PC-3 (cell line): ENCODE results near the gene QSER1.

ENCODE experiments used
- EZH2 ChIP-seq: fragments of 300-600 bp; sonication (generic); IDR thresholded peaks from one replicate; pipeline ENCODE4 v1.6.1; 2017; ENCODE audit warnings: antibody characterized with exemption, mild to moderate bottlenecking, low read length; ENCODE audit not compliant: unreplicated experiment
- EZH2phosphoT487 ChIP-seq: fragments of 300-600 bp; sonication (generic); IDR thresholded peaks from 2 replicates; pipeline ENCODE4 v1.6.1; 2018; ENCODE audit warnings: mild to moderate bottlenecking, antibody characterized with exemption, low read length, borderline replicate concordance
- TF ChIP-seq, protein P1 (sequence below): fragments of 300-600 bp; sonication (generic); conservative IDR thresholded peaks from 2 replicates; pipeline ENCODE4 v1.5.1; 2017; ENCODE audit warnings: antibody characterized with exemption, low read depth, mild to moderate bottlenecking, low read length

DNA sequence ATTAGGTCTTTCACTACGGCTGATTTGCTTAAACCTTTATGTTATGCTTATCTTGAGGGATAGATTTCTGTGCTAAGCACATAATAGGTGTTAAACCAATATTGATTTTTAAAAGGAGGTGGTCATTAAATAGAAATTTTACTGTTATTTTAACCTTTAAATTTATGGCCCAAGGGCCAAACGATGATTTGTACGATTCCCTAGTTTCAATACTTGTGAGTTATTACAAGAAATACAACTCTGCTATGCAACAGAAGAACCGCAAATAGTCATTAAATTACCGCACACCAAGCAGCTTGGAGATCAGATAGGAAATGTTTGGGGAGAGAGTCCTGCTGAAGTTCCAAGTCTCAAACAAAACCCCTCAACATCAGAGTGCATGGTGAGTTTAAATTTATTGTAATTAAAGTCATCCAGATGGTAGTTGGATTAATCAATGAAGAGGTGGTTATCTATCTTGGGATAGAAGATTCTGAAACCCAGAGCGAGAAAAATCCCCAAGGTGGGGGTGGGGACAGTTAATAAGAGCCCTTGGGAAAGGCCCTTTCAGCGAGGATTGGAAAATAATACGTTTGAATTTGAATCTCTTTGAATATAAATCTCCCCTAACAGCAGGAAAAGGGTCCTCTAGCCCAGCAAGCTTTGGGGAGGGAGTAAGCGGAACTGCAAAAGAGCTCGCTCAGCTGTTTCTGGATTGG is 805 bp upstream of the QSER1 start:
- TF ChIP-seq, protein P1, sequence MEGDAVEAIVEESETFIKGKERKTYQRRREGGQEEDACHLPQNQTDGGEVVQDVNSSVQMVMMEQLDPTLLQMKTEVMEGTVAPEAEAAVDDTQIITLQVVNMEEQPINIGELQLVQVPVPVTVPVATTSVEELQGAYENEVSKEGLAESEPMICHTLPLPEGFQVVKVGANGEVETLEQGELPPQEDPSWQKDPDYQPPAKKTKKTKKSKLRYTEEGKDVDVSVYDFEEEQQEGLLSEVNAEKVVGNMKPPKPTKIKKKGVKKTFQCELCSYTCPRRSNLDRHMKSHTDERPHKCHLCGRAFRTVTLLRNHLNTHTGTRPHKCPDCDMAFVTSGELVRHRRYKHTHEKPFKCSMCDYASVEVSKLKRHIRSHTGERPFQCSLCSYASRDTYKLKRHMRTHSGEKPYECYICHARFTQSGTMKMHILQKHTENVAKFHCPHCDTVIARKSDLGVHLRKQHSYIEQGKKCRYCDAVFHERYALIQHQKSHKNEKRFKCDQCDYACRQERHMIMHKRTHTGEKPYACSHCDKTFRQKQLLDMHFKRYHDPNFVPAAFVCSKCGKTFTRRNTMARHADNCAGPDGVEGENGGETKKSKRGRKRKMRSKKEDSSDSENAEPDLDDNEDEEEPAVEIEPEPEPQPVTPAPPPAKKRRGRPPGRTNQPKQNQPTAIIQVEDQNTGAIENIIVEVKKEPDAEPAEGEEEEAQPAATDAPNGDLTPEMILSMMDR = no peak
- no peak for TF ChIP-seq EZH2
- no peak for TF ChIP-seq EZH2phosphoT487
